ENCODE data around the gene NR1H3.

Gene NR1H3

GRCh38 chr11:47288066-47288465 lies 30.3 kb downstream of the NR1H3 start:
- no peak for TF ChIP-seq CTCF (IDR thresholded peaks at IDR 0.05; ENCODE audit: extremely low read depth, insufficient read depth, missing control alignments)
- in situ Hi-C loops (cut with MboI; ENCODE audit: low pct_unique_long_range_greater_than_20kb, low sequenced_read_pairs, unreplicated experiment), result no loop called here
- DNase-seq (ENCODE audit: low spot score), result no peak

GRCh38 chr11:47289856-47290255 lies 32.1 kb downstream of the NR1H3 start:
- TF ChIP-seq CTCF (IDR thresholded peaks at IDR 0.05; ENCODE audit: extremely low read depth, insufficient read depth, missing control alignments), result no peak
- DNase-seq (ENCODE audit: low spot score), result no peak
- in situ Hi-C loops (cut with MboI; ENCODE audit: low pct_unique_long_range_greater_than_20kb, low sequenced_read_pairs, unreplicated experiment), result no loop called here

GRCh38 chr11:47295385-47295784 lies 37.6 kb downstream of the NR1H3 start:
- TF ChIP-seq CTCF (IDR thresholded peaks at IDR 0.05; ENCODE audit: extremely low read depth, insufficient read depth, missing control alignments), result no peak
- DNase-seq (ENCODE audit: low spot score), result no peak
- in situ Hi-C loops (cut with MboI; ENCODE audit: low pct_unique_long_range_greater_than_20kb, low sequenced_read_pairs, unreplicated experiment), result no loop called here

GRCh38 chr11:47296045-47296444 lies 38.2 kb downstream of the NR1H3 start:
- in situ Hi-C loops (cut with MboI; ENCODE audit: low pct_unique_long_range_greater_than_20kb, low sequenced_read_pairs, unreplicated experiment), result no loop called here
- no peak for TF ChIP-seq CTCF (IDR thresholded peaks at IDR 0.05; ENCODE audit: extremely low read depth, insufficient read depth, missing control alignments)
- no peak for DNase-seq (ENCODE audit: low spot score)

- DNase-seq (ENCODE audit: low spot score), result no peak
- TF ChIP-seq CTCF (IDR thresholded peaks at IDR 0.05; ENCODE audit: extremely low read depth, insufficient read depth, missing control alignments), result no peak
These were observed 41.3 kb downstream of the NR1H3 start for GRCh38 chr11:47299078-47299477.

GRCh38 chr11:47302853-47303252 lies 45.1 kb downstream of the NR1H3 start:
- in situ Hi-C loops (cut with MboI; ENCODE audit: low pct_unique_long_range_greater_than_20kb, low sequenced_read_pairs, unreplicated experiment), result no loop called here
- DNase-seq (ENCODE audit: low spot score), result no peak
- no peak for TF ChIP-seq CTCF (IDR thresholded peaks at IDR 0.05; ENCODE audit: extremely low read depth, insufficient read depth, missing control alignments)

More at GRCh38 chr11:47299078-47299477, 41.3 kb downstream of the NR1H3 start:
- in situ Hi-C loops (cut with MboI; ENCODE audit: low pct_unique_long_range_greater_than_20kb, low sequenced_read_pairs, unreplicated experiment), result no loop called here

All from GM13977 (cell line).